H1 (cell line): ENCODE results near the gene OMA1. TPM values are rescaled to one million over a fixed set of nuclear protein-coding genes. Genes with fewer than 3 reads are reported as not detected.

Experiments
- CTCF ChIA-PET: fragments of 300-600 bp; sonication (Branson Sonifier 250); formaldehyde crosslinking; loops from one replicate; lab custom pipeline; 2021; ENCODE audit not compliant: partially characterized antibody; lab: Charles Lee
- POLR2A ChIA-PET: fragments of 300-600 bp; sonication (Branson Sonifier 250); formaldehyde crosslinking; loops from one replicate; lab custom pipeline; 2021; ENCODE audit warnings: inconsistent platforms; ENCODE audit not compliant: partially characterized antibody; lab: Charles Lee
- DNase-seq, 2 experiments: peaks; one replicate each; pipeline versions ENCODE4 v3.0.0 to v3.0.0-alpha.2; 2010 to 2022; ENCODE audit warnings: low spot score in 2 of 2, low read depth in 1 of 2, mixed read lengths in 1 of 2
- FAIRE-seq: peaks from 2 replicates; lab custom pipeline; 2011; peaks lifted over from hg19 to GRCh38; lab: Jason Lieb, UNC
- H2AFZ ChIP-seq: 2 replicates; pipeline ENCODE4 v1.8.1; 2012; ENCODE audit warnings: low read length, inconsistent platforms
- H2AK5ac ChIP-seq: 2 replicates; pipeline ENCODE4 v1.6.1; 2013; ENCODE audit warnings: low read depth, low read length
- H2BK120ac ChIP-seq: replicated peaks from 2 replicates; pipeline ENCODE3; 2013; ENCODE audit warnings: low read depth, low read length, inconsistent platforms
- H2BK12ac ChIP-seq: 2 replicates; pipeline ENCODE4 v1.6.1; 2013; ENCODE audit warnings: low read depth, low read length
- H2BK15ac ChIP-seq: 2 replicates; pipeline ENCODE4 v1.6.1; 2013; ENCODE audit warnings: low read length
- H2BK20ac ChIP-seq: 2 replicates; pipeline ENCODE4 v1.6.1; 2013; ENCODE audit warnings: low read length
- H2BK5ac ChIP-seq: 2 replicates; pipeline ENCODE4 v1.6.1; 2013; ENCODE audit warnings: low read depth, low read length
- H3K14ac ChIP-seq: 2 replicates; pipeline ENCODE4 v1.6.1; 2013; ENCODE audit warnings: inconsistent platforms; ENCODE audit not compliant: insufficient read length
- H3K18ac ChIP-seq: 2 replicates; pipeline ENCODE4 v1.6.1; 2013; ENCODE audit warnings: low read length; ENCODE audit errors: extremely low read depth
- H3K23ac ChIP-seq: 2 replicates; pipeline ENCODE4 v1.6.1; 2013; ENCODE audit warnings: inconsistent platforms; ENCODE audit not compliant: insufficient read length
- H3K23me2 ChIP-seq: 2 replicates; pipeline ENCODE4 v1.6.1; 2013; ENCODE audit warnings: low read depth, low read length
- H3K27ac ChIP-seq: 2 replicates; pipeline ENCODE4 v1.6.1; 2011; ENCODE audit warnings: low read depth, low read length, inconsistent platforms
- H3K27me3 ChIP-seq, 4 experiments: replicated peaks in 1 of 4; 1 replicate in 1 of 4; 2 replicates in 3 of 4; pipeline versions ENCODE4 v1.6.1 to v1.8.1; 2011 to 2013; ENCODE audit warnings: low read length in 3 of 4, mild to moderate bottlenecking in 3 of 4, inconsistent platforms in 2 of 4, mixed read lengths in 2 of 4, moderate library complexity in 1 of 4; ENCODE audit not compliant: control insufficient read depth in 3 of 4, insufficient read depth in 3 of 4; ENCODE audit errors: extremely low read depth in 1 of 4
- H3K36me3 ChIP-seq, 4 experiments: 2 replicates each; pipeline versions ENCODE4 v1.6.1 to v1.8.1; 2011 to 2013; ENCODE audit warnings: mild to moderate bottlenecking in 4 of 4, low read length in 3 of 4, moderate library complexity in 2 of 4, control low read depth in 1 of 4, inconsistent platforms in 1 of 4; ENCODE audit not compliant: insufficient read depth in 4 of 4, control insufficient read depth in 2 of 4
- H3K4ac ChIP-seq: replicated peaks from 2 replicates; pipeline ENCODE3; 2013; ENCODE audit warnings: low read length, low read depth, mixed read lengths, inconsistent platforms; ENCODE audit not compliant: insufficient read length
- H3K4me1 ChIP-seq, 4 experiments: replicated peaks in 1 of 4; 1 replicate in 1 of 4; 2 replicates in 3 of 4; pipeline versions ENCODE4 v1.6.1 to v1.8.1; 2011 to 2013; ENCODE audit warnings: low read length in 3 of 4, inconsistent platforms in 2 of 4, mixed read lengths in 1 of 4; ENCODE audit not compliant: insufficient read depth in 4 of 4, control insufficient read depth in 3 of 4
- H3K4me2 ChIP-seq, 2 experiments: 2 replicates each; pipeline versions ENCODE4 v1.6.1 to v1.8.1; 2011 to 2013; ENCODE audit warnings: low read depth in 2 of 2, low read length in 2 of 2, control low read depth in 1 of 2, inconsistent platforms in 1 of 2, mild to moderate bottlenecking in 1 of 2; ENCODE audit not compliant: insufficient read depth in 1 of 2
- H3K4me3 ChIP-seq, 4 experiments: fragments of 200-600, 300-600 bp in 1 of 4; sonication (generic), shearing (Covaris generic), sonication (Bioruptor Twin) in 1 of 4; 2 replicates each; pipeline versions ENCODE4 v1.5.1 to v1.8.1; 2011 to 2016; ENCODE audit warnings: low read length in 4 of 4, low read depth in 3 of 4, control low read depth in 2 of 4, inconsistent platforms in 2 of 4, mild to moderate bottlenecking in 2 of 4, mixed read lengths in 1 of 4, moderate library complexity in 1 of 4; ENCODE audit not compliant: insufficient read depth in 2 of 4; ENCODE audit errors: extremely low read depth in 1 of 4
- H3K56ac ChIP-seq: replicated peaks from 2 replicates; pipeline ENCODE3; 2013; ENCODE audit warnings: low read depth, mild to moderate bottlenecking, mixed read lengths, low read length, inconsistent platforms; ENCODE audit not compliant: insufficient read length
- H3K79me1 ChIP-seq: 2 replicates; pipeline ENCODE4 v1.6.1; 2013; ENCODE audit warnings: low read depth, low read length, control low read depth
- H3K79me2 ChIP-seq, 2 experiments: 2 replicates each; pipeline versions ENCODE4 v1.6.1 to v1.8.1; 2012 to 2013; ENCODE audit warnings: low read length in 2 of 2, mild to moderate bottlenecking in 2 of 2, inconsistent platforms in 1 of 2; ENCODE audit not compliant: insufficient read depth in 2 of 2, control insufficient read depth in 1 of 2
- H3K9ac ChIP-seq, 4 experiments: replicated peaks in 1 of 4; 1 replicate in 1 of 4; 2 replicates in 3 of 4; pipeline versions ENCODE4 v1.6.1 to v1.8.1; 2011 to 2013; ENCODE audit warnings: low read depth in 3 of 4, low read length in 3 of 4, control low read depth in 2 of 4, mild to moderate bottlenecking in 2 of 4, moderate library complexity in 2 of 4, inconsistent platforms in 1 of 4; ENCODE audit errors: extremely low read depth in 1 of 4
- H3K9me3 ChIP-seq, 2 experiments: 2 replicates each; pipeline versions ENCODE4 v1.6.1 to v1.8.1; 2012 to 2013; ENCODE audit warnings: mild to moderate bottlenecking in 2 of 2, moderate library complexity in 2 of 2, control low read depth in 1 of 2, inconsistent platforms in 1 of 2, low read depth in 1 of 2, low read length in 1 of 2, mixed read lengths in 1 of 2; ENCODE audit not compliant: insufficient read depth in 2 of 2
- H4K20me1 ChIP-seq, 2 experiments: replicated peaks in 1 of 2; 2 replicates each; pipeline versions ENCODE3 to v1.8.1; 2011 to 2013; ENCODE audit warnings: inconsistent platforms in 2 of 2, low read length in 2 of 2, mild to moderate bottlenecking in 1 of 2; ENCODE audit not compliant: insufficient read depth in 2 of 2, control insufficient read depth in 1 of 2
- H4K5ac ChIP-seq: 2 replicates; pipeline ENCODE4 v1.6.1; 2013; ENCODE audit warnings: low read length, low read depth, mixed read lengths, inconsistent platforms; ENCODE audit not compliant: insufficient read length
- H4K8ac ChIP-seq: 2 replicates; pipeline ENCODE4 v1.8.0; 2013; ENCODE audit warnings: mild to moderate bottlenecking, moderate library complexity, low read length, inconsistent platforms; ENCODE audit not compliant: insufficient read depth; ENCODE audit errors: extremely low read depth
- H4K91ac ChIP-seq: replicated peaks from 2 replicates; pipeline ENCODE3; 2013; ENCODE audit warnings: low read length, mixed read lengths, inconsistent platforms; ENCODE audit not compliant: insufficient read length
- MAFK ChIP-seq: IDR thresholded peaks from 2 replicates; pipeline ENCODE4 v1.6.1; 2012; ENCODE audit warnings: low read depth, mild to moderate bottlenecking, improper control_type of control experiment, low read length
- SP4 ChIP-seq: IDR thresholded peaks from 2 replicates; pipeline ENCODE4 v1.6.1; 2012; ENCODE audit warnings: low read length, inconsistent platforms
- WGBS, 2 experiments: shearing (Covaris generic) in 1 of 2; methylation state at CpG; one replicate each; pipeline versions ENCODE4 v1.1.6 to v1.1.7; 2013 to 2015; ENCODE audit warnings: low lambda C conversion rate in 2 of 2, mixed read lengths in 2 of 2, inconsistent platforms in 1 of 2, low coverage in 1 of 2, missing lambda C conversion rate in 1 of 2; ENCODE audit not compliant: insufficient replicate concordance in 2 of 2, insufficient coverage in 1 of 2, insufficient read length in 1 of 2; ENCODE audit errors: extremely low coverage in 1 of 2, missing lambda C conversion rate in 1 of 2; 5-methylcytosine and 5-hydroxymethylcytosine counted together
- polyA plus RNA-seq, 7 experiments: library from polyadenylated mRNA; depleted of rRNA in 3 of 7; stranded (reverse) in 5 of 7; unstranded in 2 of 7; fragments of >200 nt in 5 of 7; fragments of 200-250 nt in 2 of 7; gene quantifications; 1 replicate in 5 of 7; 2 replicates in 1 of 7; 4 replicates in 1 of 7; pipeline versions ENCODE4 v1.2.1 to v1.2.3, GENCODE V29; 2011 to 2013; ENCODE audit warnings: missing spikeins in 2 of 7, mixed read lengths in 2 of 7
- total RNA-seq: library from RNA; stranded (reverse); fragmentation: NEBNext Ultra II Directional; extraction: Animal tissue kit (Norgen Biotek cat#: 25700); gene quantifications from 2 replicates; pipeline ENCODE4 v1.2.1, GENCODE V29; 2021

The OMA1 gene
- total and polyA plus RNA-seq, 2 of the 8 experiments (the other 6 are each of a cell fraction or from before 2014, with no cell fraction given), result 7.7 to 11.7 TPM

- Histone ChIP-seq H3K79me1 (no peaks in the 10 kb centered on the region), H3K36me3 (no peaks in the 10 kb centered on the region), H3K27ac (no peak overlapping the region), H2BK15ac (no peak overlapping the region), H3K18ac (no peak overlapping the region), H2BK5ac (no peak overlapping the region), H4K20me1 (no peaks in the 10 kb centered on the region), H3K23ac (no peak overlapping the region), H4K8ac (no peak overlapping the region), H4K91ac (no peak overlapping the region), H2BK120ac (no peak overlapping the region), H4K5ac (no peak overlapping the region), H3K4me3 (no peak overlapping the region), H2AFZ (no peak overlapping the region), H3K27me3 (no peaks in the 10 kb centered on the region), H3K23me2 (no peaks in the 10 kb centered on the region; the same call in 1 of the 2 replicates), H3K4me1 (peaks cover 0 to 4% (median 2%) of the 10 kb centered on the region in 4 experiments; a peak in 4 of 7 replicates), H3K4me2 (no peak overlapping the region), H3K9me3 (no peaks in the 10 kb centered on the region), H2BK12ac (no peak overlapping the region), H3K4ac (no peak overlapping the region), H3K9ac (no peak overlapping the region), H3K14ac (no peak overlapping the region), H3K79me2 (no peaks in the 10 kb centered on the region), H3K56ac (no peak overlapping the region), H2BK20ac (no peak overlapping the region), H2AK5ac (no peak overlapping the region)
- ChIA-PET CTCF (no interaction called here), POLR2A (no interaction called here)
- TF ChIP-seq SP4 (no peak), MAFK (peak; percentile 23; the same call in 1 of the 2 replicates)
- DNase-seq (no peak), FAIRE-seq (no peak)
- WGBS, 2 experiments, result 89% methylated on average over 5 of the region's 5 CpGs; no CpG with 5 or more reads in 1 of the 2 experiments
Measured at GRCh38 chr1:58436615-58437297, 109.8 kb downstream of the OMA1 start.
